AG10803 (cell line): ENCODE results near the gene PAGR1.

Experiments used
- DNase-seq: peaks from one replicate; pipeline ENCODE4 v3.0.0; 2010; ENCODE audit warnings: low read depth
- H3K4me3 ChIP-seq: 2 replicates; pipeline ENCODE4 v1.5.1; 2011; ENCODE audit warnings: mild to moderate bottlenecking, low read length, control low read depth
- CTCF ChIP-seq: conservative IDR thresholded peaks from 2 replicates; pipeline ENCODE4 v1.5.1; 2011; ENCODE audit warnings: mild to moderate bottlenecking, low read length, control low read depth, inconsistent platforms

The PAGR1 gene

GRCh38 chr16:29839822-29840221 lies 23.9 kb downstream of the PAGR1 start:
- no peak for TF ChIP-seq CTCF
- no peak overlapping the region for H3K4me3 ChIP-seq
- no peak for DNase-seq

GRCh38 chr16:29840240-29840639 lies 24.3 kb downstream of the PAGR1 start:
- TF ChIP-seq CTCF: no peak
- no peak overlapping the region for H3K4me3 ChIP-seq

GRCh38 chr16:29841631-29842030 lies 25.7 kb downstream of the PAGR1 start:
- no peak for TF ChIP-seq CTCF
- no peak for DNase-seq
- H3K4me3 ChIP-seq: no peak overlapping the region

More at GRCh38 chr16:29840240-29840639, 24.3 kb downstream of the PAGR1 start:
- DNase-seq: no peak

GRCh38 chr16:29842732-29843346 lies 26.9 kb downstream of the PAGR1 start:
- no peak for TF ChIP-seq CTCF
- H3K4me3 ChIP-seq: no peak overlapping the region
- no peak for DNase-seq

- TF ChIP-seq CTCF: no peak
- DNase-seq: no peak
- no peak overlapping the region for H3K4me3 ChIP-seq
Observed at GRCh38 chr16:29843931-29844330, 28.0 kb downstream of the PAGR1 start.

- H3K4me3 ChIP-seq: no peak overlapping the region
- DNase-seq: peak; percentile 33
Observed at GRCh38 chr16:29844575-29845331, 28.8 kb downstream of the PAGR1 start.

More at GRCh38 chr16:29844575-29845331, 28.8 kb downstream of the PAGR1 start:
- TF ChIP-seq CTCF: no peak
